Transverse colon (tissue), 4 donors: ENCODE results near the gene NBEAL2.

Experiments used
- EP300 ChIP-seq: sonication (generic); formaldehyde crosslinking; IDR thresholded peaks from one replicate; pipeline ENCODE4 v1.6.1; 2017; ENCODE audit warnings: antibody characterized with exemption, low read depth
- POLR2A ChIP-seq: fragments of 450-650 bp; IDR thresholded peaks from one replicate; pipeline ENCODE4 v1.6.1; 2016; ENCODE audit warnings: antibody characterized with exemption, mild to moderate bottlenecking, moderate library complexity
- POLR2AphosphoS5 ChIP-seq, 3 donors: sonication (generic); formaldehyde crosslinking; IDR thresholded peaks; one replicate each; pipeline ENCODE4 v1.6.1; 2016; ENCODE audit warnings: antibody characterized with exemption in 3 of 3
- TF ChIP-seq, protein P1 (sequence below), 5 experiments: fragments of 200-600 bp in 3 of 5; fragments of 450-650 bp in 2 of 5; sonication (generic) in 3 of 5; IDR thresholded peaks; 1 replicate in 2 of 5; 2 replicates in 3 of 5; pipeline ENCODE4 v1.5.1; 2016 to 2017; ENCODE audit warnings: antibody characterized with exemption in 5 of 5, inconsistent platforms in 3 of 5, mild to moderate bottlenecking in 2 of 5, moderate library complexity in 1 of 5

DNA sequence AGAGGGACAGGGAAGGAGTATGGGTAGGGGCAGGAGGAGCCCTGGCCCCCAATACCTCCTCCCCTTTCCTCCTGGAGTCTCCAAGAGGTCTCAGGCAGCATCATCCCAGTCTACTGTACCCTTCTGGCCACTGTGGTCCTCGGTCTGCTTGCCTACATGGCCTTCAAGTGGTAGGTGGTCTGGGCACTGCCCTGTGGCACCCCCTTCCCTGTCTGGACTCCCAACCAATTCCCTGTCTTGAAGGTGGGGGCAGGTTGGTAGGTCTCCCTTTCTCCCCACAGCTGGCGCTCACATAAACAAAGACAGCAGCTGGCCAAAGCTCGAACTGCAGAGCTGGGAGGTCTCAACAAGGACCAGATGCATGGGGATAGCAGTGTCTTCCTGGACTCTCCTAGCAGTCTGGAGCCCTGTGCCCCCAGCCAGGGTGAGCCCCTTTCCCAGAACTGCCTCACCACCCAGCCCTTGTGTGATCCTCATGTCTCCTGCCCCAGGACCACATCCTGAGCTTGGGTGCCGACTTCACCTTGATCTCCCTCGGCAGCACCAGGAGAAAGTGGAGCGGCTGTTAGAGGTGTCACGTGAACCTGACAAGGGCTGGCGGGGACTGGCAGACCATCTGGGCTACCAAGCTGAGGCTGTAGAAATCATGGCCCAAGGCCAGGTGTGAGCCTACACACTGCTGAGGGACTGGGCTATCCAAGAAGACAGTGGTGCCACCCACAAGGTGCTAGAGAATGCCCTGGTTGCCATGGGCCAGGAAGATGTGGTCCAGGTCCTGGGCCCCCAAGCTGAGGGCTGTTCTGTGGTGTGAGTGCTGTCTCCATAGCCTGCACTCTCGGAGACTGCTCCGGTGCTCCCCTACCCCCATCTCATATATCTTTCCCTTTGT, 33.1 kb downstream of the NBEAL2 start:
- TF ChIP-seq POLR2AphosphoS5 (IDR thresholded peaks at IDR 0.05) (no peak), POLR2A (no peak), EP300 (no peak)
- TF ChIP-seq, protein P1, sequence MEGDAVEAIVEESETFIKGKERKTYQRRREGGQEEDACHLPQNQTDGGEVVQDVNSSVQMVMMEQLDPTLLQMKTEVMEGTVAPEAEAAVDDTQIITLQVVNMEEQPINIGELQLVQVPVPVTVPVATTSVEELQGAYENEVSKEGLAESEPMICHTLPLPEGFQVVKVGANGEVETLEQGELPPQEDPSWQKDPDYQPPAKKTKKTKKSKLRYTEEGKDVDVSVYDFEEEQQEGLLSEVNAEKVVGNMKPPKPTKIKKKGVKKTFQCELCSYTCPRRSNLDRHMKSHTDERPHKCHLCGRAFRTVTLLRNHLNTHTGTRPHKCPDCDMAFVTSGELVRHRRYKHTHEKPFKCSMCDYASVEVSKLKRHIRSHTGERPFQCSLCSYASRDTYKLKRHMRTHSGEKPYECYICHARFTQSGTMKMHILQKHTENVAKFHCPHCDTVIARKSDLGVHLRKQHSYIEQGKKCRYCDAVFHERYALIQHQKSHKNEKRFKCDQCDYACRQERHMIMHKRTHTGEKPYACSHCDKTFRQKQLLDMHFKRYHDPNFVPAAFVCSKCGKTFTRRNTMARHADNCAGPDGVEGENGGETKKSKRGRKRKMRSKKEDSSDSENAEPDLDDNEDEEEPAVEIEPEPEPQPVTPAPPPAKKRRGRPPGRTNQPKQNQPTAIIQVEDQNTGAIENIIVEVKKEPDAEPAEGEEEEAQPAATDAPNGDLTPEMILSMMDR (IDR thresholded peaks at IDR 0.05), result no peak
